CD4-positive, alpha-beta T cell treated with Interleukin-12 subunit alpha and Interleukin-12 subunit beta, for 1 hour (primary cell): ENCODE measurements around the gene SORCS2.

ENCODE experiments used
- DNase-seq: peaks from one replicate; pipeline ENCODE4 v3.0.0-alpha.2; 2020

Gene SORCS2

DNA sequence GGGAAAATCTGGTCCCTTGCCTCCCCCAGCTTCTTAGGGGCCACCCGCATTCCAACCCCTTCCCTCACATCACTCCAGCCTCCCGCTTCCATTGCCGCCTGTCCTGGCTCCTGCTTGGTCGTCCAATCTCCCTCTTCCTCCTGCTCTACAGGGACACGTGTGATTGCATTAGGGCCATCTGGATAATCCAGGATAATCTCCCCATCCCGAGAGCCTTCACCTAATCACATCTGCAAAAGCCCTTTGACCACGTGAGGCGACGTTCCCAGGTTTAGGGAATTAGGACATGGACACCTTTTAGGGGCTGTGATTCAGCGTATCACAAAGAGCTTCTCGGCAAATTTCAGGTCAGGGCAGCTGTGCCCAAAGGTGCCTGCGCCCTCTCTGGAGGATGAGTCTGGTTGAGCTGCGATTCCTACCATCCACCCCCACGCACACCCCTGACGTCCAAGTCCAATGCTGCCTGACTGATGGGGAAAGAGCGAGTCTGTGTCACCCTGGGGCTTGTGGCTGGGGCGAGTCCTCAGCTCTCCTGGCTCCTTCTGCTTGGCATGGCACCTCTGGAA lies 137.8 kb downstream of the SORCS2 start:
- no peak for DNase-seq

DNA sequence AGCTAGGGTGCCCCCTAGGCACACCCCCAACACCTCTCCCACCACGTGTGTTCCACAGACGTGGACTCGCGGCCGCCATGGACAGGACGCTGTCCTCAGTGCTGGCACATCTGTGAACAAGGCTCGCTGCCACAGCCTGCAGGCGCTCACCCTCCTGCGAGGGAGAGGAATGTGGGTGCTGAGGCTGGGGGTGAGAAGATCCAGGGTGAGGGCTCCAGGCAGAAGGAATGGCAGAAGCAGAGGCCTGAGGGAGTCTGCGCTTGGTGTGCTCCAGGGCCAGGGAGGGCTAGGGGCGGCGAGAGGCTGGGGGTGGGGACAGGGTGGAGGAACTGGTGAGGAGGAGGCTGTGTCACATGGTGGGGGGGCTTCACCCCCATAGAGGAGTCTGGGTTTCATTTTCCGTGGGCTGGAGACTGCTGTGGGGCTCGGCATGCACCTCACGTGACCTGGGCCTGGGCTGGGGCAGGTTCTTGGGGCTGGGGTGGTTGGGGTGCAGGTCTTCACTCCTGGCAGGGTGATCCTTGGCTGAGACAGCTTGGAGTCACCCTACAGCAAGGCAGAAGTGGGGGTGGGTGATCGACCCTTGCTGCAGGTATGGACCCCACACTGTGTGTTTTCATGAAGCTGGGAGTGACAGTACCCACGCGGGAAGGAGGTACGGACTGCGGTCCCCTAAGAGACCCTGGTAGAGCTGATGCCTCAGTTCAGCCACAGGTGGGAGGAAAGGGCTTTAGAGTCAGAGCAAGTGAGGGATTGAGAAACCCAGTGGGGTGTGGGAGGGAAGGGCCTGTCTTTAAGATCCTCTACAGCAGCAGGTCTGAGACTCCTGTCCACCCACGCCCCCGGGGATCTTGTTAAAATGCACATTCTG lies 138.7 kb downstream of the SORCS2 start:
- DNase-seq = no peak

DNA sequence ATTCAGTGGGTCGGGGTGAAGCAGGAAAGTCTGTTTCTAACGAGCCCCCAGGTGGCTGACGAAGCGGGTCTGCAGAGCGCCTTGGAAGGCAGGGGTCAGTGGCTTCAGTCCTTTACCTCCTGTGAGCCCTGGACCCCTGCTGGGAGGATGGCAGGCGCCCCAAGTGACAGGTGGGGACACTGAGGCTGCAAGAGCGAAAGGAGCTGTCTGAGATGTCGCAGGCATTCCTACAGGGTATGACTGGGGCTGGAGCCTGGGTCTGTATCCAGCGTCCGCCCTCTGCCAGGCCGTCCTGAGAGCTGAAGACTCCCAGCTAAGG lies 139.3 kb downstream of the SORCS2 start:
- DNase-seq = no peak

GRCh38 chr4:7332216-7333023 lies 140.1 kb downstream of the SORCS2 start:
- DNase-seq = no peak

DNA sequence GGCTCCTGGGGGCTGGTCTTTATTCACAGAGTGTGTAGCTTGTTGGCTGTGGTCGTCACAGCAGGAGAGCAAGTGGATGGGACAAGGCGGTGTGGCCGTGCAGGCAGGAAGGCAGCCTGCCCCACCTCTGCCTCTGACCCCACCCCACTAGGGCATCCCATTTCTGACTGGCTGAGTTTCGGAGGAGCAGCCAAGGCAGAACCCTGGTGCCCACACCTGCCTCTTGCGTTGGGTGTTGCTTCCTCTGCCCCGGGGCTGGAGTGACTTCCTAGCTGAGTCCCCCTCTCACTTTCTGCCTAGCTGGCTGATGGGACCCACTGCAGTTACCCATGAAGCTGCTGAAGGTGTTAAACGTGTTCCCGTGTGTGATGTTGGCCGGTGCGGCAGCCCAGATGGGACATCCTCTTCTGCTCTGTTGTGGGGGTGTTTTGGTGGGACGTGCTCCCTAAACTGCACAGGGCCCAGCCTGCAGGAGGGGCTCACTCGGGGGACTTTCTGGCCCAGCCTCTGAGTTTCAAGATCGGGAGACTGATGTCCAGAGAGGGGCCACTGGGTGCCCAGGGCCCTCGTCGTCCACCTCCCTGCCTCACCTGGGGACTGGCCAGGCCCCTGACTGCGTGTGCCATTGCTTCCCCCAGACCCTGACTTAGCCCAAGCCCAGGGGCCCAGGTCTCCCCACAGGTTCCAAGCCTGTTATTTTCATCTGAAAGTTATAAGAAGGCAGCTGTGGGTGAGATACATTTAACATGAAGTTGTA lies 140.9 kb downstream of the SORCS2 start:
- no peak for DNase-seq

- DNase-seq = no peak
Observed at GRCh38 chr4:7333801-7334421, 141.6 kb downstream of the SORCS2 start.

DNA sequence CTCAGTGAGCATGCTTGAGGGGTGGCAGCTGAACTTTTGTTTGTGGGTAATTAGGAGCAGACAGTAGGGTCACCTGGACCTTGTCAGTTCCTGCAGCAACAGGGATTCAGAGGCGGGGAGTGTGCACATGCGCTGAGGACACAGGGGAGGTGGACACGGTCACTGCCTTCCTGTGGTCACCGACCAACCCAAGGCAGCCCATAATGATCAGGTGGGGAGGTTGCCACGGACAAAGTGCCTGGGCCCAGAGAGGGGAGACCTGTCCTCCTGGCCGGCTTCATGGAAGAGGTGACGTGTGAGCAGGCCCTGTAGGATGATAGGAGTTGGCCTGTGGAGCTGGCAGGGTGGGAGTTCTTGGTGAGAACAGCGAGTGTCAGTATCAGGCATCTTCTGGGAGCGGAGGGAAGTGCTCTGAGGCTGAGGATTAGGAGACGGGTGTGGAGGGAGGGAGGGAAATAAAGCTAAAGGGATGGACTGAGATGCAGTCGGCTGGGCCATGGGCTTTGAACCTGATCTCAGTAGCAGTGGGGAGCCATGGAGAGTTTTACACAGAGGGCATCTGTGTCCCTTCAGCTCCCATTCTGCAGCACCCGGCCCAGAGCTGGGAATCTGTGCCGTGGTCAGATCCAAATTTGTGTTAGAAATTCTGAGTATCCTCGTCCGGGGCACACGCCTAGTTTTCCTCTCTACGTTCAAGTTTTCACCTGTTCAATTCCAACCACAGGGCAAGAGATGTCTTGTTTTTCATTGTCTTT lies 142.4 kb downstream of the SORCS2 start:
- DNase-seq = no peak

DNA sequence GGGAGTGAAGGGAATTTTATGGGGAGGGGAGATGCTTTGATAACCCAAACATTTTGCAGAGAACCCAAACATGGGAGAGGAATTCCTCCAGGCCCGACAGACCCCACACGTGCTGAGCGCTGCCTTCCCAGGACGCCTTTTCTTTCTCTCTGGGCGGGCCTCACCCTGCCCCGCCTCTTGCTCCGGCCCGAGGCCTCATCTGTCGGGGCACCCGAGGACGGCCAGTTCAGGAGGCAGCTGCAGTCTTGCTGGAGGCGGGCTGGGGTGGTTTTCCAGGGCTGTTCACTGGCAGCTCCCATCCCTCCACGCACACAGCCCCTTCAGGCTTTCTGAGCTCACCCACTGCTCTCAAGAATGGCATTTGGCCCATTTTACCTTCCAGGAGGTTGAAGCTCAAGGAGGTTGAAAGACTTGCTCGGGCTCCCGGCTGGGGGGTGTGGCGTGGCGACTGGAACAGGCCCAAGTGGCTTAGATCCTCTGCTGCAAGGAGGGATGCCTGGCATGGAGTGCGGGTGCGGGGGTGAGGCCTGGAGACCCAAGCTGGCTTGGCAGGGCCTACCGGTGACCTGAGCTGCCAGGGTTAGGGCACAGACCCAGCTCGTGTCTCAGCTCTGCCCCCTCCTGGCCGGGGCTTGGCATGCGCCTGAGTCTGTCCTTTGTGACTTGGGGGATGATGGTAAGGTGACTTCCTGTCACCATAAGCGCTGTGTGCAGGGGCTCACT lies 143.2 kb downstream of the SORCS2 start:
- peak; percentile 44 for DNase-seq

DNA sequence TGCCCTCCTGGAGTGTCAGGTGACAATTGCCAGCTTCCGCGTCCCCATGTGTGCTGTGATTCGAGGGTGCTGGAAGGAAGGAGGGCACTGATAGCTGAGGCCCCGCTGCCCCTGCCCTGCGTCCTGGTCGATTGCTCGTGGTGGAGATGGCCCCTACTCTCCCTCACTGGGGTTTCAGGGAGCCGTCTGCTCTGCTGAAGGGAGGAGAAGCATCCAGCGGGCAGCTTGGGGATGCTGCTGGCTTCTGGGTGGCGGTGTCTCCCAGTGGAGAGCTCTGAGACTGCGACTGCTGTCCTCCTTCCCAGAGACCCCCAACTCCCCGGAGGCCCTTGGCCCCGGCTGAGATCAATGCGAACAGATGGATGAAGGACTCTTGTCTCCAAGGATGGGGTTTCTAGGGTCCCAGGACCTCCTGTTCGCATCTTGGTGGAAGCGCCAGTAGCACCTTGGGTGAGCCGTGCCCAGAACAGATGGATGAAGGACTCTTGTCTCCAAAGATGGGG lies 143.8 kb downstream of the SORCS2 start:
- DNase-seq = no peak

- no peak for DNase-seq
Observed at GRCh38 chr4:7336732-7337131, 144.4 kb downstream of the SORCS2 start.

- DNase-seq = no peak
Observed at GRCh38 chr4:7337196-7338058, 145.1 kb downstream of the SORCS2 start.

DNA sequence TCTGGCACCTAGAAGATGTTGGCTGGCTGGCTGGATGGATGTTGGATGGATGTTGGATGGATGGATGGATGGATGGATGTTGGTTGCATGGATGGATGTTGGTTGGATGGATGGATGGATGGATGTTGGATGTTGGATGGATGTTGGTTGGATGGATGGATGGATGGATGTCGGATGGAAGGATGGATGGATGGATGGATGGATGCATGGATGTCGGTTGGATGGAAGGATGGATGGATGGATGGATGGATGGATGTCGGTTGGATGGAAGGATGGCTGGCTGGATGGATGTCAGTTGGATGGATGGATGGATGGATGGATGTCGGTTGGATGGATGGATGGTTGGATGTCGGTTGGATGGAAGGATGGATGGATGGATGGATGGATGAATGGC lies 145.7 kb downstream of the SORCS2 start:
- DNase-seq = no peak

DNA sequence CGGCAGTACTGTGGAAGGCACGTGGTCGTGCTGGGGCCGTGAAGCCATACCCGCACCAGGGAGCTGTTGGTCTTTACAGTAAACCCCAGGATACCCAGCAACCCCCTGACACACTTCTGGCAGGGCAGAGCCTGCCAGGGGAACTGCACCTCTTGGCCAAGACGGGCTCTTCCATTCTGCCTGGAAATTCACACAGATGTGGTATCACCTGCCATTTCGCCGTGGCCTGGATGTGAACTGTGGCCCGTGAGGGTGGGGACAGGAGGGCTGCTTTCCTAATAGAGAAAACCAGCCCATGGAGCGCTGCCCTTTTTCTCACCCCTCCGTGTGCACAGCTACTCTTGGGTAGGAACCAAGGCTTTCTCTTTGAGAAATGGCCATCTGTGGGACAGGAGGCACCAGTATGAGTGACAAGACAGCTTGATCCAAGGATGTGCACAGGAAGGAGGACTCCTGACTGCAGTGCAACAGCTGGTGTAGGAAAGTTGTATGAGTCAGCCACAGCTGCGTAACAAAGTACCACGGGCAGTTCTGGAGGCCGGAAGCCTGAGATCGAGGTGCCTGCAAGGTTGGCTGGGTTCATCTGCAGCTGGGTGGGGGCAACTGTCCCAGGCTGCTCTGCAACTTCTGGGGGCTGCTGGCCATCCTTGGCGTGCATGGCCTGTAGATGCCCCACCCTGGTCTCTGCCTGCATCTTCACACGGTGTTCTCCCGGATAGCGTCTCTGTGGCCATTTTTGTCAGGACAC lies 146.7 kb downstream of the SORCS2 start:
- no peak for DNase-seq

DNA sequence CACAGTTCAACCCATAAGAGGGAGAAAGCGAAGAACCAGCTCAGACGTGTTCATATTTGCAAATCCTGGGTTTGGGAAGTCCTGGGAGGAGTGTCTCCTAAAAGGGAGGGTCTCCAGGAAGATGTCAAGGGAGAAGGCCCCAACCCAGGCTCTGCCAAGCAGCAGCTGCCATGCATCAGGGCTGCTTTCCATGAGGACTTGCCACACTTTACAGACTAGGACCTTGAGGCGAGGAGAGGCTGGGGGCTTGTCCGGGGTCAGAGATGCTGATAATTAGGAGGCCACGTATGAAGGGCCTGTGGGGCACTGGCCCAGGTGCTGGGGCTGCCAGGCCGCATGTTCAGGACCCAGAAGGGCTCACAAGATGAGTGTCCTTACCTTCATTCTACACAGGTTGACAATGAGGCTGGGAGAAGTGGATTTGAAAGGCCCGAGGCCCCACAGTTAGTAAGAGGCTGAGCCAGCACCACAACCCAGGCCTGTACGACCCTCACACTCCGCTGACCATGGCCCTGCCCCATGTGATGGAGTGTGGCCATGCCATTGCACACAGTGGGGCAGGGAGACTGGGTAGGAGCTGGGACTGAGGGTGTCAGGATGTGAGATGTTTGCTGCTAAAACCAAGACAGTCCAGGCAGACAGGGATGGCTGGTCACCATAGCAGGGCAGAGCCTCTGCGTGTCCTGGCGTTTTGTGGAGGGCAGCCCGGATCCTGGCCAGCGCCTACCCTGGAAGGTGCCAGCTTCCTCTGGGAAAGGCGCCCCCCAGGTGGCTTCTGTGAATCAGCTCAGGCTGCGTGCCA lies 147.6 kb downstream of the SORCS2 start:
- no peak for DNase-seq

DNA sequence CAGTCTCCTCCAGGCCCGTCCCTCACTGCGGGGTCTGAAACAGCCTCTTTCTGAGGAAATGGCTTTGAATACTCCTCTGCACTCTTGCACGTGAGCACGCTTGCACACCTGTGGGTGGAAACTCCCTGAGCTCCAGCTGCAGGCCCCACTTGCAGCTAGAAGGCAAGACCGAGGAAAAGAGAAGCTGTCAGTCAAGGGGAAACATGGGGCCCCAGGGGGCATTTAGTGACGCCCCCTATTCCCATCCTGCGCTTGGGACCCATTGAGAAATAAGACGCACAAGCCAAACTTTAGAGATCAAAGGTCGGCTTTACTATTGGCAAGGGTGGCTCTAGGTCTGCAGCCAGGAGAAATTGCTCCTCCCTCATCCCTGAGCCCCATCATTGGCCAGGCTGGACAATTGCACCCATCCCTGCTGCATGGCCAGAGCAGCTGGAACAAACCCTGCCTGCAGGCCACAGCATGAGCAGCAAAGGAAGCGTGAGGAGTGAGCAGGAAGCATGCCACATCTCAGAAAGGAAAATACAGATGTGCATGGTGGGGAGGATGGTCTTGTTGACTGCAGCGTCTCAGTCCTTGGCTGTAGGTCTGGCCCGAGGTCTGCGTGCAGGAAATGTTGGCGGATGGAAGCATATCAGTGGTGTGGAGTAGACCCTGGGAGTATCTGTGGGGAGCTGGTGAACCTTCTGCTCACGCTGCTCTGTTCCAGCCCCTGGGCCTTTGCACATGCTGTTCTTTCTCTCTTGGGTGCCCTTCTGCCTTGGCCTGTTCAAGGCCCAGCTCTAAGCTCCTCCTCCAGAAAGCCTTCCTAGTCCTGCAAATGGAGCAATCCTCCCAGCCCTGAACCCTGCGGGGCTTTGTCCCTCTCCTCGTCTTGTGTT lies 148.5 kb downstream of the SORCS2 start:
- DNase-seq = no peak

GRCh38 chr4:7341491-7342222 lies 149.3 kb downstream of the SORCS2 start:
- no peak for DNase-seq
